Adipocyte (in vitro differentiated cells): ENCODE measurements around the gene GIPC1.
A peak's percentile ranks its signal among the peaks of the same experiment; 100 is the strongest.
"Not testable (repeated sequence)": the region's sequence is repeated elsewhere in the genome, so short reads cannot be mapped to it uniquely, and the experiment has no call there.

ENCODE experiments used
- DNase-seq: peaks from one replicate; pipeline ENCODE4 v3.0.0-alpha.2; 2015; ENCODE audit warnings: low read depth
- H3K27me3 ChIP-seq: replicated peaks from 2 replicates; pipeline ENCODE4 v1.7.0; 2013; ENCODE audit warnings: mild to moderate bottlenecking, low read length, moderate library complexity; ENCODE audit not compliant: control insufficient read depth, insufficient read depth
- H3K36me3 ChIP-seq: 2 replicates; pipeline ENCODE4 v1.7.0; 2013; ENCODE audit warnings: low read length, mild to moderate bottlenecking, moderate library complexity; ENCODE audit not compliant: control insufficient read depth, insufficient read depth, severe bottlenecking
- H3K4me1 ChIP-seq: 2 replicates; pipeline ENCODE4 v1.7.0; 2013; ENCODE audit warnings: mild to moderate bottlenecking, low read length, moderate library complexity; ENCODE audit not compliant: control insufficient read depth, insufficient read depth
- H3K4me3 ChIP-seq: 2 replicates; pipeline ENCODE4 v1.7.0; 2013; ENCODE audit warnings: mild to moderate bottlenecking, low read length, moderate library complexity
- H3K9ac ChIP-seq: 2 replicates; pipeline ENCODE4 v1.7.0; 2013; ENCODE audit warnings: mild to moderate bottlenecking, low read length, moderate library complexity
- H3K9me3 ChIP-seq: 2 replicates; pipeline ENCODE4 v1.7.0; 2013; ENCODE audit warnings: mild to moderate bottlenecking, low read length, moderate library complexity; ENCODE audit not compliant: control insufficient read depth

Gene GIPC1

DNA sequence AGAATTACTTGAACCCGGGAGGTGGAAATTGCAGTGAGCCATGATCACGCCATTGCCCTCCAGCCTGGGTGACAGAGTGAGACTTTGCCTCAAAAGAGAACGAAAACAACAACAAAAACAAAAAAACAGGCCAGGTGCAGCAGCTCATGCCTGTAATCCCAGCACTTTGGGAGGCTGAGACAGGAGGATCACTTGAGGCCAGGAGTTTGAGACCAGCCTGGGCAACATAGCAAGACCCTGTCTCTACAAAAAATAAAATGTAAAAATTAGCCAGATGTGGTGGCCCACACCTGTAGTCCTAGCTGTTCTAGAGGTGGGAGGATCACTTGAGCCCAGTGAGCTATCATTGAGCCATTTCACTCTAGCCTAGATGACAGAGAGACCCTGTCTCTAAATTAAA, 43.6 kb downstream of the GIPC1 start:
- not testable (repeated sequence) for H3K27me3 ChIP-seq, H3K9ac ChIP-seq, H3K9me3 ChIP-seq, H3K4me1 ChIP-seq, DNase-seq, H3K4me3 ChIP-seq
- H3K36me3 ChIP-seq: peaks cover 55% of the 10 kb centered on the region

DNA sequence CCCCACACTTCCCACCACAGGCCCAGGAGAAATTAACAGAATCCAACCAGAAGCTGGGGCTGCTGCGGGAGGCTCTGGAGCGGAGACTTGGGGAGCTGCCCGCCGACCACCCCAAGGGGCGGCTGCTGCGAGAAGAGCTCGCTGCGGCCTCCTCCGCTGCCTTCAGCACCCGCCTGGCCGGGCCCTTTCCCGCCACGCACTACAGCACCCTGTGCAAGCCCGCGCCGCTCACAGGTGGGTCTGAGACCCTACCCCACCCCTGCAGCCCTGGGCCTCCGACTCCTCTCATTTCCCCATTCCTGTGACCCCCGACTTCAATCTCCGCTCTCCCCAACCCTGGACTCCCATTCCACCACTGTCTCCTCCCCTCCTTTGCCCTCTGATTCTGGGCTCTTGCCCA, 45.1 kb downstream of the GIPC1 start:
- H3K9me3 ChIP-seq: no peaks in the 10 kb centered on the region
- peaks cover 64% of the 10 kb centered on the region for H3K36me3 ChIP-seq
- no peaks in the 10 kb centered on the region for H3K27me3 ChIP-seq
- H3K9ac ChIP-seq: no peak overlapping the region
- no peak overlapping the region for H3K4me3 ChIP-seq
- DNase-seq: no peak
- no peaks in the 10 kb centered on the region for H3K4me1 ChIP-seq

DNA sequence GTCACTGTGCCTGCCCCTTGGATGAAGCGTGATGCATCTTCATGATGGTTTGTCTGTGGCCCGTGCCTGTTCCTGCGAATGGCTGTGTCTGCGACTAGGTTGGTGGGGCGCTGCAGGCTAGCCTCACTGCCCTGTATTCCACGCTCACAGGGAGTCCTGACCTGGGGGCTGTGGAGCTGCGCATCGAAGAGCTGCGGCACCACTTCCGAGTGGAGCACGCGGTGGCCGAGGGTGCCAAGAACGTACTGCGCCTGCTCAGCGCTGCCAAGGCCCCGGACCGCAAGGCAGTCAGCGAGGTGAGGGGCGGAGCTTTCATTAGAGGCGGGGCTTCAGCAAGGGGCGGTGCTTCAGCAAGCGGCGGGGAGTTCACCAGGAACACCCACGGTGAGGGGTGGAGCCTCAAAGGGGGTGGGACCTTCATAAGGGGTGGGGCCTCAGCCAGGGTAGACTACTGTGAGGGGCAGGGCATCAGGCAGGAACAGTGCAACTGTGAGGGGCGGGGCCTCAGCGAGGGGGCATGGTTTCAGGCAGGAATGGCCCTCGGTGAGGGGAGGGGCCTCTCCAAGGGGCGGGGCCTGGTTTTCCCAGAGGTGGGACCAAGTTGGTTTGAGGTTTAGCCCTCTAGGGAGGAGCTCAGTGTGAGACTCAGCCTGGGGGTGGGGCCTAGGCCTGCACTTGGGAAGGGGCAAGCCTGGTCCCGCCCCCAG, 45.6 kb downstream of the GIPC1 start:
- Histone ChIP-seq H3K9me3 (no peaks in the 10 kb centered on the region), H3K4me3 (no peak overlapping the region), H3K36me3 (peaks cover 64% of the 10 kb centered on the region), H3K27me3 (no peaks in the 10 kb centered on the region), H3K4me1 (no peaks in the 10 kb centered on the region), H3K9ac (no peak overlapping the region)
- DNase-seq: peak; percentile 23

DNA sequence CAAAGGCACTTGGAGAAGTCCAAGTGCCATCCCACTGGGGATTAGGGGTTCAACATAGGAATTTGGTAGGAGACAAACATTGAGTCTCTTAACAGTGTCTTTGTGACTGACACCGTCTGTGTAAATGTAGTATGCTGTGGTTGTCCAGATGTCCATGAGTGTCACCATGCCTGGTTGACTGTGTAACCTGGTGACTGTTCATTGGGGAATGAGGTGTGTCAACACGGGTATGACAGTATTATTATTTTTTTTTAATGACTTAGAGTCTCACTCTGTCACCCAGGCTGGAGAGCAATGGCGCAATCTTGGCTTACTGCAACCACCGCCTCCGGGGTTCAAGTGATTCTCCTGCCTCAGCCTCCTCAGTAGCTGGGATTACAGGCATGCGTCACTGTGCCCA, 46.6 kb downstream of the GIPC1 start:
- H3K36me3 ChIP-seq: peaks cover 66% of the 10 kb centered on the region
- no peak for DNase-seq
- H3K27me3 ChIP-seq: no peaks in the 10 kb centered on the region
- no peaks in the 10 kb centered on the region for H3K4me1 ChIP-seq
- no peaks in the 10 kb centered on the region for H3K9me3 ChIP-seq
- H3K4me3 ChIP-seq: no peak overlapping the region
- H3K9ac ChIP-seq: no peak overlapping the region

DNA sequence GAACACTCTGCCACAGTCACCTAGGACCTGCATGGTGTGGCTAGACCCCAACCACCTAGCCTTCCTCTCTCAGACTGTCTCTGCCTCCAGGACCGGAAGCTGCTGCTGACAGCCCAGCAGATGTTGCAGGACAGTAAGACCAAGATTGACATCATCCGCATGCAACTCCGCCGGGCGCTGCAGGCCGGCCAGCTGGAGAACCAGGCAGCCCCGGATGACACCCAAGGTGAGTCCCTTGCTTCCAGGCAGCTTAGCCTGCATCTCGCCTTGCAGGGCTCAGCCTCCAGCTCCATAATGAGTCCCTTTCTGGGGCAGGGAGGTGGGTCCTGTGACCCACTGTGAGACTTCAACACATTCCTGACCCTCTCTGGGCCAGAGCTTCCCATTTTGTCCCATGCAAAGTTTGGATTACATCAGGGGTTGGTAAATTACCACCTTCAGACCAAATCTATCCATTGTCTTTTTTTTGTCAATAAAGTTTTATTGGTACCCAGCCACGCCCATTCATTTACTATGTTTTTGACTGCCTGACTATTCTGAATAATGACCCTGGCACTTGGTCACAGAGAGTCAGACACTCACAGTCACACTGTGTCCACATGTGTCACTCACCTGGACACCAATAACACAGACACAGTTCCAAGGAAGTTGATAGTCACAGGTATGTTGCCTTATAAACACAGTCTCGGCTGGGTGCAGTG, 49.4 kb downstream of the GIPC1 start:
- H3K36me3 ChIP-seq: peaks cover 79% of the 10 kb centered on the region

DNA sequence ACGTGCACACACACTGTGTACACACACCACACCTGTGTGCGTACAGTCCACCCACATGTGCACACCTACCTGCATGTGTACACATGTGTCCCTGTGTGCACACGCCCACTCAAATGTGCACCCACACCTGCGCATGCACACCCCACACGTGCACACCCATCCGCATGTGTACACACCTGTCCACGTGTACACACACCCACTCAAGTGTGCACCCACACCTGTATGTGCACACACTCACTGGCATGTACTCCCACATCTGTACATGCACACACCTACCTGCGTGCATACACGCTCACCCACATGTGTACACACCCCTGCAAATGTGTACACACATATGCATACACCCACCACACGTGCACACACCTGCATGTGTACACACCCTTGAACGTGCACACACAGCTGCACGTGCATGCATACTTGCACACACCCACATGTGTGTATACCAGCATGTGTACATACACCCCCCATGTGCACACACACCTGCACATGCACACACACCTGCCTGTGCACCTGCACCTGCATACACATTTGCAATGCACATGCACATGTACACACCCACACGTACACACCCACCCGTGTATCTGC, 52.2 kb downstream of the GIPC1 start:
- no peak for DNase-seq

More for the DNA sequence above, 49.4 kb downstream of the GIPC1 start:
- Histone ChIP-seq H3K9me3 (no peaks in the 10 kb centered on the region), H3K27me3 (no peaks in the 10 kb centered on the region), H3K9ac (no peak overlapping the region), H3K4me3 (no peak overlapping the region), H3K4me1 (no peaks in the 10 kb centered on the region)
- no peak for DNase-seq

DNA sequence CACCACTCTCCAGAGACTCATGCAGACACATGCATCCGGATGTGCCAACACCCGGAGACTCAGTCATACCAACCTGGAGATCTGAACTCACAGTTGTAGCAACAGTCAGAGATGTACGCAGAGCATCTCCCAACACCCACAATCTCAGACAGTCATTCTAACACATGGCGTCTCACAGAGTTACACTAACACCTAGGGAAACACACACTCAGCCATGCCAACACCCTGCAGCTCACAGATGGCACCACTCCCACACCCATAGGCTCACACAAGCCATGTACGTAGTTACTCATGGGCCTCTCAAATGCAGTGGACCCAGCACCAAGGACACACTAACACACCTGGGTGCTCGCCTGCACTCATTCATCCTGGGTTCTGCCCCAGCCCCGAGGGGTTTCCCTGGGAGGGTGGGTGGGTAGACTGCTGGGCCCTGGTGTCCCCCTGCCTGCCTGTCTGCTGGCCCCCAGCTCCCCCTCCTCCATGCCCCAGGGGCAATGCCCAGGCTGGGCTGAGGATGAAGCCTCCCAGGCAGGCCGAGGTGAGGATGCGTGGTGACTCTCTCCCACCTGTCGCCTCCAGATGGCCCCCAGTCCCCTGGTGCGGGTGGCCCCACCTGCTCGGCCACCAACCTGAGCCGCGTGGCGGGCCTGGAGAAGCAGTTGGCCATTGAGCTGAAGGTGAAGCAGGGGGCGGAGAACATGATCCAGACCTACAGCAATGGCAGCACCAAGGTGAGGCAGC, 52.9 kb downstream of the GIPC1 start:
- Histone ChIP-seq H3K36me3 (peaks cover 56% of the 10 kb centered on the region), H3K4me1 (no peaks in the 10 kb centered on the region), H3K9ac (no peak overlapping the region), H3K4me3 (no peak overlapping the region), H3K9me3 (no peaks in the 10 kb centered on the region), H3K27me3 (no peaks in the 10 kb centered on the region)
- no peak for DNase-seq

More for the DNA sequence above, 52.2 kb downstream of the GIPC1 start:
- no peak overlapping the region for H3K9ac ChIP-seq
- H3K9me3 ChIP-seq: no peaks in the 10 kb centered on the region
- no peaks in the 10 kb centered on the region for H3K4me1 ChIP-seq
- H3K36me3 ChIP-seq: peaks cover 62% of the 10 kb centered on the region
- H3K4me3 ChIP-seq: no peak overlapping the region
- H3K27me3 ChIP-seq: no peaks in the 10 kb centered on the region

DNA sequence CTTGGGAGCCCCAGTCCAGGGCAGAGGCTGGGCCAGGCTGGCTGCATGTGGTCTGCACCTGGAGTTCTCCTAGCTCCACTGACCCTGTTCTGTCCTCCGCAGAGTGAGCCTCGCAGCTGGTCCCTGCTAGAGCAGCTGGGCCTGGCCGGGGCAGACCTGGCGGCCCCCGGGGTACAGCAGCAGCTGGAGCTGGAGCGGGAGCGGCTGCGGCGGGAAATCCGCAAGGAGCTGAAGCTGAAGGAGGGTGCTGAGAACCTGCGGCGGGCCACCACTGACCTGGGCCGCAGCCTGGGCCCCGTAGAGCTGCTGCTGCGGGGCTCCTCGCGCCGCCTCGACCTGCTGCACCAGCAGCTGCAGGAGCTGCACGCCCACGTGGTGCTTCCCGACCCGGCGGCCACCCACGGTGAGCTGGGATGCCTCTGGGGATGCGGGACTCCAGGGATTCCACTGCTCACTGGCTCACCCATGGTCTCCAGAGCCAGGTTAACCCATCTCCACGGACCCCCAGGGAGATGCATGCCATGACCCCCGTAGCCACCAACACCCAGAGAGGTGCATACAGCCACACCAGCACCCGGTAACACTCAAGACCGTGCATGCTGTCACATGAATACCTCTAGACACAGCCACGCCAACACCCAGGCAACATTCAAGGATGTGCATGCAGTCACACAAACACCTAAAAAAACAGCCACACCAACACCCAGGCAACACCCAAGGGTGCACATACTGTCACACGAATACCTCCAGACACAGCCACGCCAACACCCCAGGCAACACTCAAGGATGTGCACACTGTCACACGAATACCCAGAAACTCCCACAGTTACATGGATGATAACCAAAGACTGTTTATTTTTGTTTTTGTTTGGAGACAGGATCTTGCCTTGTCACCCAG, 54.6 kb downstream of the GIPC1 start:
- no peaks in the 10 kb centered on the region for H3K27me3 ChIP-seq
- peaks cover 42% of the 10 kb centered on the region for H3K36me3 ChIP-seq
- H3K9ac ChIP-seq: no peak overlapping the region
- no peak for DNase-seq
- H3K4me3 ChIP-seq: no peak overlapping the region
- H3K9me3 ChIP-seq: no peaks in the 10 kb centered on the region
- no peaks in the 10 kb centered on the region for H3K4me1 ChIP-seq

DNA sequence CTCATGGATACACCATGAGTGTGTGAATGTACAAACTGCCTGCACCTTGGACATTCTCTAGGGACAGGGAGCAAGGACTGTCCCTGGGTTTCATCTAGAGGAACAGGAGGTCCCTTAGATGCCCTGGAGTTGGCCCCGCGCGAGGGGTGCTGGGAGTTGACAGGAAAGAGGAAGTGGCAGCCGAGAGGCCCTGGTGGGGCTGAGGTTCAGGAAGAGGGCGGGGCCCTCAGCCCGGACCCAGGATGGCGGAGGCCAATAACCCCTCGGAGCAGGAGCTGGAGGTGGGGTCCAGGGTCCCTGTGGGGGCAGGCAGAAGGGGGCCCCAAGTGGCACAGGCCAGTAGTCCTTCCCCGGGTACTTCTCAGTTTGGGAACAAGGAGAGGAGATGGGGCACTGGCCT, 55.9 kb downstream of the GIPC1 start:
- Histone ChIP-seq H3K9ac (no peak overlapping the region), H3K4me1 (peaks cover 4% of the 10 kb centered on the region), H3K27me3 (no peaks in the 10 kb centered on the region), H3K4me3 (no peak overlapping the region), H3K36me3 (peaks cover 33% of the 10 kb centered on the region), H3K9me3 (no peaks in the 10 kb centered on the region)
- DNase-seq: no peak

DNA sequence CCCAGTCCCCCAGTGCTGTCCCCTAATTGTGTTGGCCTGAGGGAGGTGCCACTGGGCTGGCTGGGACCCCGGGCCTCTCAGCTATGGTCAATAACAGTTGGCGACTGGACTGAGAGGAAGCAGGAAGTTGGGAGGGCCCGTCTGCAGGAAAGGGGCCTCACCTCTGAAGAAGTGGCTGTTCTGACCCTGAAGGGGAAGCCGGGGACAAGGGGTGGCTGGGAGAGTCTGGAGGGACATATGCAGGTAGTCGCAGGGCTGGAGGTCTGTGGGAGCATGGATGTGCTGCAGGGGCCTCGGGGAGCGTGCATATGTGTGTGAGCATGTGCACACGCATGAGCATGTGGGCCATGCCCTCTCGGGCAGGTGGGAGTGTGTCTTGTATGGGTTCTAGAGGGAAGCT, 56.9 kb downstream of the GIPC1 start:
- Histone ChIP-seq H3K9ac (no peak overlapping the region), H3K36me3 (peaks cover 24% of the 10 kb centered on the region), H3K4me3 (no peak overlapping the region), H3K4me1 (peaks cover 15% of the 10 kb centered on the region), H3K27me3 (no peaks in the 10 kb centered on the region), H3K9me3 (no peaks in the 10 kb centered on the region)
- DNase-seq: no peak
